ENCODE results near the gene SYNE1.

- no peak for TF ChIP-seq SUZ12 (IDR thresholded peaks at IDR 0.05; ENCODE audit: extremely low read depth, insufficient read depth, insufficient read length)
- TF ChIP-seq YY1 (IDR thresholded peaks at IDR 0.05; ENCODE audit: insufficient read depth, insufficient read length) = no peak
Observed at GRCh38 chr6:152353440-152353839, 283.7 kb downstream of the SYNE1 start.
